Trophoblast cell (in vitro differentiated cells and primary cell): ENCODE results near the gene C20orf173.
"Not testable (repeated sequence)": the region's sequence is repeated elsewhere in the genome, so short reads cannot be mapped to it uniquely, and the experiment has no call there.

Experiments
- DNase-seq, 2 donors: peaks; one replicate each; pipeline ENCODE4 v3.0.0-alpha.2; 2016
- H2AFZ ChIP-seq: 2 replicates; pipeline ENCODE4 v1.6.1; 2013; ENCODE audit warnings: low read length, moderate library complexity, mild to moderate bottlenecking; ENCODE audit not compliant: insufficient read depth, poor library complexity
- H2AK5ac ChIP-seq: 2 replicates; pipeline ENCODE4 v1.6.1; 2013; ENCODE audit warnings: mild to moderate bottlenecking, low read length
- H2BK120ac ChIP-seq: 2 replicates; pipeline ENCODE4 v1.6.1; 2013; ENCODE audit warnings: low read length, mild to moderate bottlenecking, moderate library complexity; ENCODE audit not compliant: insufficient read depth, poor library complexity
- H2BK12ac ChIP-seq: 2 replicates; pipeline ENCODE4 v1.6.1; 2013; ENCODE audit warnings: mild to moderate bottlenecking, low read length, moderate library complexity
- H2BK5ac ChIP-seq: 2 replicates; pipeline ENCODE4 v1.6.1; 2013; ENCODE audit warnings: low read length, low read depth, moderate library complexity, mild to moderate bottlenecking; ENCODE audit not compliant: poor library complexity
- H3K14ac ChIP-seq: 2 replicates; pipeline ENCODE4 v1.6.1; 2013; ENCODE audit warnings: mild to moderate bottlenecking, low read length
- H3K18ac ChIP-seq: 2 replicates; pipeline ENCODE4 v1.6.1; 2013; ENCODE audit warnings: mild to moderate bottlenecking, low read length
- H3K23ac ChIP-seq: 2 replicates; pipeline ENCODE4 v1.6.1; 2013; ENCODE audit warnings: low read length
- H3K27ac ChIP-seq: 2 replicates; pipeline ENCODE4 v1.5.1; 2013; ENCODE audit warnings: low read depth, mild to moderate bottlenecking, inconsistent platforms, low read length, moderate library complexity
- H3K27me3 ChIP-seq: 2 replicates; pipeline ENCODE4 v1.6.1; 2013; ENCODE audit warnings: inconsistent platforms, mild to moderate bottlenecking, low read length, moderate library complexity; ENCODE audit not compliant: insufficient read depth
- H3K36me3 ChIP-seq, 2 experiments: 1 replicate in 1 of 2; 2 replicates in 1 of 2; pipeline ENCODE4 v1.6.1; 2013; ENCODE audit warnings: low read length in 2 of 2, mild to moderate bottlenecking in 2 of 2, moderate library complexity in 1 of 2; ENCODE audit not compliant: insufficient read depth in 2 of 2, control insufficient read depth in 1 of 2
- H3K4ac ChIP-seq: 2 replicates; pipeline ENCODE4 v1.6.1; 2013; ENCODE audit warnings: low read depth, mild to moderate bottlenecking, low read length, moderate library complexity
- H3K4me1 ChIP-seq, 2 experiments: 1 replicate in 1 of 2; 2 replicates in 1 of 2; pipeline ENCODE4 v1.6.1; 2013; ENCODE audit warnings: low read length in 2 of 2, mild to moderate bottlenecking in 2 of 2, moderate library complexity in 1 of 2; ENCODE audit not compliant: insufficient read depth in 2 of 2, control insufficient read depth in 1 of 2
- H3K4me2 ChIP-seq: 2 replicates; pipeline ENCODE4 v1.6.1; 2013; ENCODE audit warnings: inconsistent platforms, mild to moderate bottlenecking, low read length, moderate library complexity
- H3K4me3 ChIP-seq: 2 replicates; pipeline ENCODE4 v1.5.1; 2013; ENCODE audit warnings: mild to moderate bottlenecking, low read depth, low read length, inconsistent platforms
- H3K79me1 ChIP-seq: one replicate; pipeline ENCODE4 v1.6.1; 2013; ENCODE audit warnings: low read length
- H3K79me2 ChIP-seq: 2 replicates; pipeline ENCODE4 v1.6.1; 2013; ENCODE audit warnings: low read length, mild to moderate bottlenecking; ENCODE audit not compliant: control insufficient read depth, insufficient read depth, poor library complexity
- H3K9ac ChIP-seq: 2 replicates; pipeline ENCODE4 v1.6.1; 2013; ENCODE audit warnings: mild to moderate bottlenecking, low read length
- H3K9me3 ChIP-seq: 2 replicates; pipeline ENCODE4 v1.6.1; 2013; ENCODE audit warnings: low read depth, mild to moderate bottlenecking, control low read depth, inconsistent platforms, low read length; ENCODE audit not compliant: insufficient read depth
- H4K12ac ChIP-seq: 2 replicates; pipeline ENCODE4 v1.6.1; 2013; ENCODE audit warnings: low read depth, mild to moderate bottlenecking, low read length, moderate library complexity
- H4K8ac ChIP-seq: 2 replicates; pipeline ENCODE4 v1.6.1; 2013; ENCODE audit warnings: low read depth, mild to moderate bottlenecking, low read length, moderate library complexity
- H4K91ac ChIP-seq: one replicate; pipeline ENCODE4 v1.6.1; 2013; ENCODE audit warnings: low read depth, mild to moderate bottlenecking, low read length, moderate library complexity
- WGBS: extraction: QIAGEN DNeasy Blood & Tissue Kit; methylation state at CpG from one replicate; pipeline ENCODE4 v1.1.7; 2013; ENCODE audit warnings: missing lambda C conversion rate; ENCODE audit not compliant: insufficient read length, insufficient coverage; ENCODE audit errors: extremely low coverage; 5-methylcytosine and 5-hydroxymethylcytosine counted together

C20orf173 gene

DNA sequence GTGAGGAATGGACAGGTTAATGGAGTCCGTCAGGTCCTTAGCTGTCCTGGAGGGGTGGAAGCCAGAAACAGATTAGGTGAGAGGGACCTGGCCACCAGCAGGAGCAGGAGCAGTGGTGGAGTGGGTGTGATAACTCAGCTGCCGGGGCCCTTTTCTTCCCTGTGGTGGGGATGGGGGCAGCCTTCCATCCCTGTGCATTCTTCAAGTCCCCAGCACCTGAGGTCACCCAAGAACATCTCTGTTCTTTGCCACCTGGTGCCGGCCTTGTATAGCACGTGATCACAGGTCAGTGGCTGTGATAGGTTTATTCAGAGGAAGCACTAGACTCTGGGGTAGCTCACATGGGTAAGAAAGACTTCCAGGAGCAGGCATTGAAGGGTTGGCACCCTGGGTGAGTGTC lies 29.0 kb upstream of the C20orf173 start:
- Histone ChIP-seq H3K27ac (no peak overlapping the region), H3K4me2 (no peak overlapping the region), H4K12ac (no peak overlapping the region), H2AFZ (no peak overlapping the region), H3K4me1 (peaks cover 17 to 20% of the 10 kb centered on the region in 2 experiments), H3K4ac (no peak overlapping the region), H3K79me1 (no peaks in the 10 kb centered on the region), H3K14ac (no peak overlapping the region), H4K91ac (no peak overlapping the region), H3K9ac (no peak overlapping the region), H3K36me3 (peaks cover 56 to 57% of the 10 kb centered on the region in 2 experiments), H2BK12ac (no peak overlapping the region), H3K9me3 (no peaks in the 10 kb centered on the region), H3K18ac (no peak overlapping the region), H2BK5ac (no peak overlapping the region), H2AK5ac (no peak overlapping the region), H4K8ac (no peak overlapping the region), H3K79me2 (no peaks in the 10 kb centered on the region), H2BK120ac (no peak overlapping the region), H3K27me3 (no peaks in the 10 kb centered on the region), H3K23ac (no peak overlapping the region), H3K4me3 (no peak overlapping the region)
- no CpG with 5 or more reads among the region's 4 CpGs for WGBS
- peak in 1 of 2 donors; percentile 44 for DNase-seq

DNA sequence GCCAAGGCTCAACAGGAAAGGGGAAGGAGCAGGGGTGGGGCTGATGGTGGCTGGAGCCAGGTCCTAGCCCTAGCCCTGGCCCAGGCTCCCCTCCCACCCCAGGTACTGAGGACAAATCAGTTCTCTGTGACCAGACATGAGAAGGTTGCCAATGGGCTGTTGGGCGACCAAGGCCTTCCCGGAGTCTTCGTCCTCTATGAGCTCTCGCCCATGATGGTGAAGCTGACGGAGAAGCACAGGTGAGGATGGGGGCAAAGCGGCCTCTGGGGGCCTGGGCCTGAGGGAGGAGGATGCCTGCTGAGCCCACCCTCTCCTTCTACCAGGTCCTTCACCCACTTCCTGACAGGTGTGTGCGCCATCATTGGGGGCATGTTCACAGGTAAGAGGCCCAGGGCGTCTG lies 27.4 kb upstream of the C20orf173 start:
- no peak overlapping the region for H4K12ac ChIP-seq
- no peak overlapping the region for H3K23ac ChIP-seq
- no peak overlapping the region for H3K18ac ChIP-seq
- H2AK5ac ChIP-seq = no peak overlapping the region
- no peak overlapping the region for H3K4ac ChIP-seq
- H2AFZ ChIP-seq = no peak overlapping the region
- no peaks in the 10 kb centered on the region for H3K27me3 ChIP-seq
- no peak overlapping the region for H4K8ac ChIP-seq
- no peaks in the 10 kb centered on the region for H3K9me3 ChIP-seq
- no peak overlapping the region for H2BK5ac ChIP-seq
- no peaks in the 10 kb centered on the region for H3K79me1 ChIP-seq
- H3K36me3 ChIP-seq = peaks cover 61 to 69% of the 10 kb centered on the region in 2 experiments
- no peak overlapping the region for H3K27ac ChIP-seq
- no peak for DNase-seq
- H3K4me3 ChIP-seq = no peak overlapping the region
- H2BK12ac ChIP-seq = no peak overlapping the region
- no peak overlapping the region for H2BK120ac ChIP-seq
- H3K9ac ChIP-seq = no peak overlapping the region
- H3K4me1 ChIP-seq = peaks cover 17 to 20% of the 10 kb centered on the region in 2 experiments
- no peak overlapping the region for H4K91ac ChIP-seq
- no CpG with 5 or more reads among the region's 8 CpGs for WGBS
- no peak overlapping the region for H3K14ac ChIP-seq
- H3K4me2 ChIP-seq = no peak overlapping the region
- no peaks in the 10 kb centered on the region for H3K79me2 ChIP-seq

- no CpG with 5 or more reads among the region's 21 CpGs for whole genome bisulfite sequencing
- no peak overlapping the region for H2BK120ac ChIP-seq
Measured at GRCh38 chr20:35555951-35556645, 26.6 kb upstream of the C20orf173 start.

DNA sequence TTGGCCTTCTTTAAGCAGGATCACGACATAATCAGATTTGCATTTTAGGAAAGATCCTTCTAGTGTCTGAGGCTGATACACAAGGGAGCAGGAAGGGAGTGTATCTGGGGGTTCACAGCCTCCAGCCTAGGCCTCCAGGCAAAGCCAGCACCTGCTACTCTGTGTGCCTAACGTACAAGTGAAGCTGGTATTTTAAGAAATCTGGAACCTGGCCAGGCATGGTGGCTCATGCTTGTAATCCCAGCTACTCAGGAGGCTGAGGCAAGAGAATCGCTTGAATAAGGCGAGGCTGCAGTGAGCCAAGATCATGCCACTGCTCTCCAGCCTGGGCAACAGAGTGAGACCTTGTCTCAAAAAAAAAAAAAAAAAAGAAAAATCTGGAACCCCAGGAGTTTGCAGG lies 26.0 kb upstream of the C20orf173 start:
- not testable (repeated sequence) for DNase-seq, H3K4me2 ChIP-seq, H3K79me1 ChIP-seq, H3K4ac ChIP-seq, H2BK120ac ChIP-seq, H3K14ac ChIP-seq, H2AFZ ChIP-seq, H3K27me3 ChIP-seq, H3K27ac ChIP-seq, H3K18ac ChIP-seq, H3K23ac ChIP-seq, H2AK5ac ChIP-seq, H3K9ac ChIP-seq, H2BK5ac ChIP-seq, H3K79me2 ChIP-seq, H4K91ac ChIP-seq, H3K9me3 ChIP-seq, H4K12ac ChIP-seq, H2BK12ac ChIP-seq, H4K8ac ChIP-seq, H3K4me3 ChIP-seq
- no CpG with 5 or more reads among the region's 4 CpGs for WGBS
- Histone ChIP-seq H3K36me3 (peaks cover 70 to 81% of the 10 kb centered on the region in 2 experiments), H3K4me1 (peaks cover 11 to 13% of the 10 kb centered on the region in 2 experiments)

More at GRCh38 chr20:35555951-35556645, 26.6 kb upstream of the C20orf173 start:
- Histone ChIP-seq H3K27me3 (no peaks in the 10 kb centered on the region), H3K9me3 (no peaks in the 10 kb centered on the region), H2AK5ac (no peak overlapping the region), H4K12ac (no peak overlapping the region), H2AFZ (no peak overlapping the region), H4K8ac (no peak overlapping the region), H3K18ac (no peak overlapping the region), H3K9ac (no peak overlapping the region), H4K91ac (no peak overlapping the region), H3K23ac (no peak overlapping the region), H3K4me2 (no peak overlapping the region), H3K27ac (no peak overlapping the region), H2BK12ac (no peak overlapping the region), H3K4me1 (peaks cover 17 to 18% of the 10 kb centered on the region in 2 experiments), H2BK5ac (no peak overlapping the region), H3K79me2 (no peaks in the 10 kb centered on the region), H3K4ac (no peak overlapping the region), H3K14ac (no peak overlapping the region), H3K4me3 (no peak overlapping the region), H3K36me3 (peaks cover 67 to 77% of the 10 kb centered on the region in 2 experiments), H3K79me1 (no peaks in the 10 kb centered on the region)
- DNase-seq = no peak
